Activated CD8-positive, alpha-beta T cell treated with anti-CD3 and anti-CD28 coated beads for 36 hours (primary cell): Measurements from ENCODE around the gene VWCE. TPM values are rescaled to one million over a fixed set of nuclear protein-coding genes. Genes with fewer than 3 reads are reported as not detected.

Experiments
- ATAC-seq: fragments of 200-7000 bp; cut with Tn5 transposase; one replicate; pipeline ENCODE4 v1.10.0; 2021; ENCODE audit warnings: mild to moderate bottlenecking, moderate library complexity
- CTCF ChIA-PET: fragments of 350-600 bp; sonication (Branson Sonifier 250); formaldehyde crosslinking; loops from one replicate; lab custom pipeline; 2021; ENCODE audit warnings: antibody characterized with exemption; lab: Charles Lee
- POLR2A ChIA-PET: fragments of 350-600 bp; sonication (Branson Sonifier 250); formaldehyde crosslinking; loops from one replicate; lab custom pipeline; 2021; ENCODE audit warnings: antibody characterized with exemption; lab: Charles Lee
- DNase-seq: peaks from one replicate; pipeline ENCODE4 v3.0.0-alpha.2; 2020
- H3K27ac Mint-ChIP-seq: one replicate; pipeline ENCODE4 v1.8.0; 2021; ENCODE audit warnings: mild to moderate bottlenecking, mixed read lengths
- H3K27me3 Mint-ChIP-seq: one replicate; pipeline ENCODE4 v1.8.0; 2021; ENCODE audit warnings: mixed read lengths
- H3K36me3 Mint-ChIP-seq: one replicate; pipeline ENCODE4 v1.8.0; 2021; ENCODE audit warnings: low read depth, mixed read lengths
- H3K4me1 Mint-ChIP-seq: one replicate; pipeline ENCODE4 v1.8.0; 2021; ENCODE audit warnings: low read depth, mixed read lengths
- H3K4me3 Mint-ChIP-seq: one replicate; pipeline ENCODE4 v1.8.0; 2021; ENCODE audit warnings: mild to moderate bottlenecking, moderate library complexity, mixed read lengths
- H3K9me3 Mint-ChIP-seq: one replicate; pipeline ENCODE4 v1.8.0; 2021; ENCODE audit warnings: mixed read lengths
- intact Hi-C: fragments of 100-400 bp; cut with micrococcal nuclease; formaldehyde crosslinking; loops from one replicate; pipeline ENCODE4 v1.10.0; 2022
- total RNA-seq, 2 experiments: library from RNA; stranded (reverse); gene quantifications; one replicate each; pipeline ENCODE4 v1.2.3, GENCODE V29; 2021
- TF ChIP-seq, protein P1 (sequence below): fragments of 200-600 bp; IDR thresholded peaks from one replicate; pipeline ENCODE4 v1.8.0; 2022; ENCODE audit warnings: antibody characterized with exemption, mild to moderate bottlenecking

Gene VWCE
- total RNA-seq, 2 experiments from 2014 or later = 23.3 to 25.8 TPM

DNA sequence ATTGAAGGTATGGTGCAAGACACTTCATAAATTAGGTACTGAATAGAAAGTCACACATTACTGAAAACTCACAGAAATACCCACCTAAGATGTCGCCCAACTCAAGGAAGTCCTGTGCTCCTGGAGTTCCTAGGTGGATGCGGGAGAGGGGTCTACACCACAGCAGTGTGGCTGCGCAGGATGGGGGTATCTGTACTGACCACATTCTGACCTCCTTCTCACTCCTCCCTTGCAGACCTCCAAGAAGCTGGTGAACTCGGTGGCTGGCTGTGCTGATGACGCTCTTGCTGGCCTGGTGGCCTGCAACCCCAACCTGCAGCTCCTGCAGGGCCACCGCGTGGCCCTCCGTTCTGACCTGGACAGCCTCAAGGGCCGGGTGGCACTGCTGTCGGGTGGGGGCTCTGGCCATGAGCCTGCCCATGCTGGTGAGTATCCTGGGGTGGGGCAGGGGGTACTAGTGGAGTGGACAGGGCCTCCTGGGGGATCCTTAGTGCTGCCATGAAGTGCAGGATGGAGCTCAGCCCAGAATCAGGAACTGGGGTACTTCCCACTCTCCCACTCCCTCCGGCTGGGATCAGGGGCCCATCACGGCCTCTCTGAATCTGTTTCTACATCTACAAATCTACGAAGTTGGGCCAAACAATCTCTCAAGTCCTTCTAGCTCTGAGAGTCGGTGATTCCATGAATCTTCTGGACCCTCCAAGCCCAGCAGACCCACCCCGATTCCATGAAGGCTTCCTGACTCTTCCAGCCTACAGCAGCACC, 42.8 kb upstream of the VWCE start:
- POLR2A ChIA-PET = interaction anchor here (1.0 to 1.6 kb wide), 2 partner anchors 28 to 48 kb away, joined by 3 read pairs; no protein-coding TSS in a partner anchor
- no peak for DNase-seq
- ATAC-seq = no peak
- H3K36me3 Mint-ChIP-seq = peaks cover 13% of the 10 kb centered on the region
- no peak overlapping the region for H3K4me3 Mint-ChIP-seq
- H3K27me3 Mint-ChIP-seq = no peaks in the 10 kb centered on the region
- CTCF ChIA-PET = interaction anchor here (4.8 to 10.4 kb wide), 4 partner anchors 22 to 98 kb away, joined by 54 to 313 read pairs (median 141); partner anchors contain the start of genes CYB561A3, TMEM138 and TMEM216
- no peaks in the 10 kb centered on the region for H3K9me3 Mint-ChIP-seq
- intact Hi-C loops = no loop called here
- TF ChIP-seq, protein P1, sequence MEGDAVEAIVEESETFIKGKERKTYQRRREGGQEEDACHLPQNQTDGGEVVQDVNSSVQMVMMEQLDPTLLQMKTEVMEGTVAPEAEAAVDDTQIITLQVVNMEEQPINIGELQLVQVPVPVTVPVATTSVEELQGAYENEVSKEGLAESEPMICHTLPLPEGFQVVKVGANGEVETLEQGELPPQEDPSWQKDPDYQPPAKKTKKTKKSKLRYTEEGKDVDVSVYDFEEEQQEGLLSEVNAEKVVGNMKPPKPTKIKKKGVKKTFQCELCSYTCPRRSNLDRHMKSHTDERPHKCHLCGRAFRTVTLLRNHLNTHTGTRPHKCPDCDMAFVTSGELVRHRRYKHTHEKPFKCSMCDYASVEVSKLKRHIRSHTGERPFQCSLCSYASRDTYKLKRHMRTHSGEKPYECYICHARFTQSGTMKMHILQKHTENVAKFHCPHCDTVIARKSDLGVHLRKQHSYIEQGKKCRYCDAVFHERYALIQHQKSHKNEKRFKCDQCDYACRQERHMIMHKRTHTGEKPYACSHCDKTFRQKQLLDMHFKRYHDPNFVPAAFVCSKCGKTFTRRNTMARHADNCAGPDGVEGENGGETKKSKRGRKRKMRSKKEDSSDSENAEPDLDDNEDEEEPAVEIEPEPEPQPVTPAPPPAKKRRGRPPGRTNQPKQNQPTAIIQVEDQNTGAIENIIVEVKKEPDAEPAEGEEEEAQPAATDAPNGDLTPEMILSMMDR = no peak
- no peak overlapping the region for H3K27ac Mint-ChIP-seq
- H3K4me1 Mint-ChIP-seq = peaks cover 25% of the 10 kb centered on the region

DNA sequence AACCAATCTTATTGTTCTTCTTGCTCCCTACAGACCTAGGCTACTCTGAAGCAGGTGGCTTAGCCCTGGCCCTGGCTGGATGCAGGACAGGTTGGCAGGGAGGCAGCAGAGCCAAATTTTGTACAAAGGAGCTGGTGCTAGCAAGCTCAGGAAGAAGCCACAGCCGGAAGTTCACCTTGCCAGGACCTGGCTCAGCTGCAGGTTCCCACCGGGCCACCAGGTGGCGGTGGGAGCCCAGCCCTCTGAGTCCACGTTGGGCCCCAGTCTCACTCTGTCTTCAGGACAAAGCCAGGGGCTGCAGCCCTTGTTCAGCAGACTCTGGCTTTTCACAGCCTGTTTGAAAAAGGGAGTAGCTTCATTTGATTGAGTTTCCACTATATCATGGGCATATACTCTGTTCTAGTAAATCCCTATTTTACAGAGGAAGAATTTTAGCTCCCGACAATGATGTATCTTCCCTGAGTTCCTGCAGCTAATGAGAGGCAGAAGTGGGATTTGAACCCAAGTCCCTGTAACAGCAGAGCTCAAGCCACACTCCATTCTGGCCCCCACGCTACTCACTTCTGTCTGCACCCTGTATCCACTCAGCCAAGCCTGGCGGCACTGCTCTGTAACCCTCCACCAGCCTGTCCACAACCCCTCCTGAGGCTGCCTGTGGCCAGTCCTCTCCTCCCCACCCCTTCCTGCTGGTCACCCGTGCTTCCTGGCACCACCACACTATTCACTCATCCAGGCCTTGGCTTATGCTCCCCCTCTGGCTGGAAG, 41.2 kb upstream of the VWCE start:
- Mint-ChIP-seq H3K4me3 (no peak overlapping the region), H3K4me1 (peaks cover 37% of the 10 kb centered on the region), H3K36me3 (peaks cover 25% of the 10 kb centered on the region), H3K27ac (peak overlapping the region; percentile 90), H3K27me3 (no peaks in the 10 kb centered on the region), H3K9me3 (no peaks in the 10 kb centered on the region)
- ChIA-PET CTCF (interaction anchor here (0.7 to 10.4 kb wide), 50 partner anchors 9 to 498 kb away, joined by 3 to 313 read pairs (median 5); partner anchors contain the start of genes CPSF7, CYB561A3, SDHAF2 and TMEM109), POLR2A (interaction anchor here (0.7 to 4.6 kb wide), 11 partner anchors 12 to 93 kb away, joined by 3 to 59 read pairs (median 4); partner anchors contain the start of genes CPSF7, CYB561A3, SDHAF2 and TMEM138)
- DNase-seq = peak; percentile 87
- TF ChIP-seq, protein P1 = peak; percentile 96
- peak; percentile 70 for ATAC-seq
- intact Hi-C loops = loop anchor here (1.0 kb wide), 1 partner anchor 49 kb away; no protein-coding TSS in a partner anchor

DNA sequence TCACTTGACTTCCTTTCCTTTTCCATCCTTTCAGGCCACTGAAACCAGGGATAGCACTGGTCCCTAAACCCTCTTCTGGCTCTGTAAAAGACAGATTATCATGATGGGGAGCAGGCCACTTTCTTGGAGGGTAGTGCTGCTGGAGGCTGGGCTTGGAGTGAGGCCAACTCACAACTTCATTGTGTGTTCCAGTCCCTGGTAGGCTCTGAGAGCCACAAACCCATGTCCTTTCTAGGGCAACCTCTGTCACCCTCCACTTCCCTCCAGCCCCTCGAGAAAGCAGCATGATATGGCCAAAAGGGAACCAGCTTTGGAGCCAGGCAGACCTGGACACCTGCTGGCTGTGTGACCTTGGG, 40.2 kb upstream of the VWCE start:
- ChIA-PET CTCF (interaction anchor here (0.8 to 10.4 kb wide), 29 partner anchors 8 to 499 kb away, joined by 3 to 313 read pairs (median 10); partner anchors contain the start of genes CPSF7, CYB561A3, SDHAF2 and TMEM138), POLR2A (interaction anchor here (1.0 to 4.6 kb wide), 10 partner anchors 8 to 60 kb away, joined by 3 to 59 read pairs (median 4); partner anchors contain the start of genes CYB561A3, TMEM138, TMEM216 and VWCE)
- Mint-ChIP-seq H3K4me1 (peaks cover 46% of the 10 kb centered on the region), H3K36me3 (peaks cover 28% of the 10 kb centered on the region), H3K27me3 (no peaks in the 10 kb centered on the region), H3K27ac (peak overlapping the region; percentile 90), H3K9me3 (no peaks in the 10 kb centered on the region), H3K4me3 (no peak overlapping the region)
- ATAC-seq = no peak
- intact Hi-C loops = no loop called here
- DNase-seq = no peak
- TF ChIP-seq, protein P1 = no peak

DNA sequence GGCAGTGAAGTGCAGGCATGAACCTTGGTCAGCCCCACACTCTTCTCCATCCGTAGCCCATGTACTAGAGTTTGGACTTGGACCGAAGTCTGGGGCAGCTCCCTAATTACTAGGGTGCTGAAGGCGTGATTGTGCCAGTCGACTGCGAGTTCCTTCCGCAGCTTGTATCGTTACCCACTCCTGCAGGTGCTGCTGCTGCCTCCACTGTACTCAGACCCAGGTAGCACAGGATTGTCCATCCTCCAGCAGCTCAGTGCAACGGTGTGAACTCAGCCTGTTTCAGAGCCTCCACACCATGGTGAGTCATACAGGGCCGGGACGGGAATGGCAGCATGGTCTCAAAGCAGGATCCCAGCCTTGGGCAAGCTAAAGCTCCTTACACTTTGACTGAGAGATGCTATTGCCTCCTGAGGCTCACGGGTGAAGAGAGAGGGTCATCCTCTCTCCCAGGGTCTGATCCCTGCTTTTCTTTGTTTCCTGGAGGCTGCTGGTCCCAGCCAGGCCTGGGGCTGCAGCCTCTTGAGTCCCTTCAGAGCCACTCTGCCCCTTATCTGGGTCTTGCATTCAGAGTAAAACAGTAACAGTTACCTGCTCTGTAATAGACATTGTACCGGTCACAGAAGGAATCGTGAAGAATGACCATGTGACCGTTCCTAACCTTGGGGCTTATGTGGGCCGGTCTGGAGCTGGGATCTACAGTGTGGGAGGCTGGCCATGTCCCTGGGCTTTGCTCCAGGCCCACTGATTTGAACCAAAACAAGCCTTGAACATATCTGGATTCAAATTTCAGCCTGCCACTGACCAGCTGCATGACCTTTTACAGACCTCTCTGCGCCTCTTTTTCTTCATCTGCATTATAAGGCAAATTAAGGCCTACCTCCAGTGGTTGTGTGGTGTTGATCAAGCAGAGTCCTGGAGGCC, 39.6 kb upstream of the VWCE start:
- POLR2A ChIA-PET = interaction anchor here (0.8 to 4.6 kb wide), 18 partner anchors 8 to 95 kb away, joined by 3 to 59 read pairs (median 6); partner anchors contain the start of genes CPSF7, CYB561A3, SDHAF2 and TMEM138
- peak overlapping the region; percentile 96 for H3K27ac Mint-ChIP-seq
- H3K4me3 Mint-ChIP-seq = peak overlapping the region; percentile 86
- H3K27me3 Mint-ChIP-seq = no peaks in the 10 kb centered on the region
- TF ChIP-seq, protein P1 = no peak
- intact Hi-C loops = no loop called here
- ATAC-seq = no peak
- no peaks in the 10 kb centered on the region for H3K9me3 Mint-ChIP-seq
- no peak for DNase-seq
- H3K36me3 Mint-ChIP-seq = peaks cover 34% of the 10 kb centered on the region
- CTCF ChIA-PET = interaction anchor here (0.8 to 10.4 kb wide), 12 partner anchors 11 to 480 kb away, joined by 3 to 313 read pairs (median 16); partner anchors contain the start of genes CPSF7, CYB561A3, SDHAF2 and TMEM138
- peaks cover 52% of the 10 kb centered on the region for H3K4me1 Mint-ChIP-seq
